NB4 (cell line): ENCODE results near the gene LPCAT1.

Experiments used
- MYC ChIP-seq: IDR thresholded peaks from 2 replicates; pipeline ENCODE4 v1.6.1; 2011; ENCODE audit warnings: low read depth, low read length
- TF ChIP-seq, protein P1 (sequence below): IDR thresholded peaks from one replicate; pipeline ENCODE4 v1.5.1; 2012; ENCODE audit warnings: low read depth, low read length

- TF ChIP-seq MYC, result no peak
- TF ChIP-seq, protein P1, sequence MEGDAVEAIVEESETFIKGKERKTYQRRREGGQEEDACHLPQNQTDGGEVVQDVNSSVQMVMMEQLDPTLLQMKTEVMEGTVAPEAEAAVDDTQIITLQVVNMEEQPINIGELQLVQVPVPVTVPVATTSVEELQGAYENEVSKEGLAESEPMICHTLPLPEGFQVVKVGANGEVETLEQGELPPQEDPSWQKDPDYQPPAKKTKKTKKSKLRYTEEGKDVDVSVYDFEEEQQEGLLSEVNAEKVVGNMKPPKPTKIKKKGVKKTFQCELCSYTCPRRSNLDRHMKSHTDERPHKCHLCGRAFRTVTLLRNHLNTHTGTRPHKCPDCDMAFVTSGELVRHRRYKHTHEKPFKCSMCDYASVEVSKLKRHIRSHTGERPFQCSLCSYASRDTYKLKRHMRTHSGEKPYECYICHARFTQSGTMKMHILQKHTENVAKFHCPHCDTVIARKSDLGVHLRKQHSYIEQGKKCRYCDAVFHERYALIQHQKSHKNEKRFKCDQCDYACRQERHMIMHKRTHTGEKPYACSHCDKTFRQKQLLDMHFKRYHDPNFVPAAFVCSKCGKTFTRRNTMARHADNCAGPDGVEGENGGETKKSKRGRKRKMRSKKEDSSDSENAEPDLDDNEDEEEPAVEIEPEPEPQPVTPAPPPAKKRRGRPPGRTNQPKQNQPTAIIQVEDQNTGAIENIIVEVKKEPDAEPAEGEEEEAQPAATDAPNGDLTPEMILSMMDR, result no peak
Observed at GRCh38 chr5:1512541-1513291, 11.0 kb downstream of the LPCAT1 start.
